PC-9 (cell line): ENCODE data around the gene TPTE2. TPM values are rescaled to one million over a fixed set of nuclear protein-coding genes. Genes with fewer than 3 reads are reported as not detected.

Source experiments
- BruUV-seq: library from RNA; stranded (reverse); fragments of 400-500 nt; replicated peaks from 2 replicates; lab custom pipeline; 2021; lab: Mats Ljungman, UMichigan
- CTCF ChIA-PET: fragments of 300-600 bp; sonication (Branson Sonifier 250); formaldehyde crosslinking; loops from one replicate; lab custom pipeline; 2022; ENCODE audit warnings: antibody characterized with exemption; lab: Charles Lee
- POLR2A ChIA-PET: fragments of 300-600 bp; sonication (Branson Sonifier 250); formaldehyde crosslinking; loops from one replicate; lab custom pipeline; 2022; ENCODE audit warnings: antibody characterized with exemption; ENCODE audit not compliant: unreplicated experiment; lab: Charles Lee
- DNase-seq, 2 experiments: peaks; one replicate each; pipeline versions ENCODE4 v3.0.0 to v3.0.0-alpha.2; 2015 to 2022; ENCODE audit warnings: mixed read lengths in 1 of 2
- H2AFZ ChIP-seq: fragments of 200-600 bp; sonication (generic); 2 replicates; pipeline ENCODE4 v1.8.1; 2017; ENCODE audit warnings: antibody characterized with exemption
- H3F3A ChIP-seq: fragments of 200-600 bp; sonication (generic); 2 replicates; pipeline ENCODE4 v1.8.1; 2017; ENCODE audit warnings: antibody characterized with exemption, mild to moderate bottlenecking, low read depth; ENCODE audit not compliant: insufficient read depth
- H3K27ac ChIP-seq: fragments of 200-600 bp; sonication (generic); 2 replicates; pipeline ENCODE4 v1.6.1; 2016; ENCODE audit warnings: mixed run types
- H3K27me3 ChIP-seq: fragments of 200-600 bp; sonication (generic); 2 replicates; pipeline ENCODE4 v1.6.1; 2016; ENCODE audit warnings: low read depth, mixed run types; ENCODE audit not compliant: insufficient read depth
- H3K36me3 ChIP-seq: fragments of 200-600 bp; sonication (generic); 2 replicates; pipeline ENCODE4 v1.6.1; 2016; ENCODE audit warnings: low read depth, mixed run types
- H3K4me1 ChIP-seq: fragments of 200-600 bp; sonication (generic); replicated peaks from 2 replicates; pipeline ENCODE4 v1.6.1; 2016; ENCODE audit warnings: mixed run types; ENCODE audit not compliant: insufficient read depth
- H3K4me2 ChIP-seq: fragments of 200-600 bp; sonication (generic); 2 replicates; pipeline ENCODE4 v1.6.1; 2017; ENCODE audit warnings: mixed run types
- H3K4me3 ChIP-seq: fragments of 200-600 bp; sonication (generic); 2 replicates; pipeline ENCODE4 v1.6.1; 2016; ENCODE audit warnings: mixed run types
- H3K79me2 ChIP-seq: fragments of 200-600 bp; sonication (generic); 2 replicates; pipeline ENCODE4 v1.6.1; 2017; ENCODE audit warnings: low read depth, mixed run types
- H3K9me2 ChIP-seq: fragments of 200-600 bp; sonication (generic); 2 replicates; pipeline ENCODE4 v1.8.1; 2017; ENCODE audit warnings: mild to moderate bottlenecking; ENCODE audit not compliant: insufficient read depth
- H3K9me3 ChIP-seq: fragments of 200-600 bp; sonication (generic); 2 replicates; pipeline ENCODE4 v1.8.1; 2016; ENCODE audit warnings: low read depth; ENCODE audit not compliant: insufficient read depth
- H4K20me1 ChIP-seq: fragments of 200-600 bp; sonication (generic); 2 replicates; pipeline ENCODE4 v1.8.1; 2017; ENCODE audit not compliant: insufficient read depth
- EZH2 ChIP-seq: fragments of 200-600 bp; sonication (generic); IDR thresholded peaks from 2 replicates; pipeline ENCODE4 v1.8.0; 2017; ENCODE audit warnings: antibody characterized with exemption, low read depth
- intact Hi-C: fragments of 100-400 bp; cut with micrococcal nuclease; formaldehyde crosslinking; loops from one replicate; pipeline ENCODE4 v1.10.0; 2022; ENCODE audit not compliant: unreplicated experiment
- total RNA-seq: library from RNA; stranded (reverse); gene quantifications from 2 replicates; pipeline ENCODE4 v1.2.3, GENCODE V29; 2021
- TF ChIP-seq, protein P1 (sequence below): fragments of 200-600 bp; sonication (generic); conservative IDR thresholded peaks from 2 replicates; pipeline ENCODE4 v1.6.1; 2017; ENCODE audit warnings: mixed run types, antibody characterized with exemption, mild to moderate bottlenecking, moderate library complexity

TPTE2 gene
- total RNA-seq, 1 experiment from 2014 or later: not detected

DNA sequence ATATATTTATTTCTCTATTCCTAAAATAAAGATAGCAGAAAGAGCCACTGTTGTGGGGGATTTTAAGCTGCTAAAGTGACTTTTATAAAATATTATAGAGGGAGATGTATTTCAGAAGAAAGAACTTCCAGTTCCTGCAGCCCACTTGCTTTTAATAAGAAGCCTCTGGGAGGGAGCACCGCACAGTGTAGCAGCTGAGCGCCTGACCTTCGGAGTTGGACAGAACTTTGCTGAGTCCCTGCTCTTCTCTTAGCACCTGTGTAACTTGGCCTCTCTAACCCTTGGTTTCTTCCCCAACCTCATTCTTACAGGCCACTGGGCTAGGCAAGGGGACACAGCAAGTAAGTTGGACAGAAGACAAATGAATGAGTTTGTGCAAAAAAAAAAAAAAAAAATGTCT, 34.8 kb upstream of the TPTE2 start:
- CTCF ChIA-PET: interaction anchor here (0.6 to 0.7 kb wide), 2 partner anchors 41 to 289 kb away, joined by 4 to 5 read pairs; no protein-coding TSS in a partner anchor
- H3K36me3 ChIP-seq: no peaks in the 10 kb centered on the region

GRCh38 chr13:19592657-19593180, 31.4 kb upstream of the TPTE2 start:
- H3K9me3 ChIP-seq: no peaks in the 10 kb centered on the region
- no peaks in the 10 kb centered on the region for H4K20me1 ChIP-seq
- H3F3A ChIP-seq: no peaks in the 10 kb centered on the region
- no peaks in the 10 kb centered on the region for H3K79me2 ChIP-seq
- H2AFZ ChIP-seq: no peak overlapping the region
- BruUV-seq: no TSS peak
- H3K27me3 ChIP-seq: no peaks in the 10 kb centered on the region
- CTCF ChIA-PET: no interaction called here
- POLR2A ChIA-PET: no interaction called here
- H3K27ac ChIP-seq: no peak overlapping the region
- no peaks in the 10 kb centered on the region for H3K9me2 ChIP-seq
- no peak for TF ChIP-seq EZH2
- TF ChIP-seq, protein P1, sequence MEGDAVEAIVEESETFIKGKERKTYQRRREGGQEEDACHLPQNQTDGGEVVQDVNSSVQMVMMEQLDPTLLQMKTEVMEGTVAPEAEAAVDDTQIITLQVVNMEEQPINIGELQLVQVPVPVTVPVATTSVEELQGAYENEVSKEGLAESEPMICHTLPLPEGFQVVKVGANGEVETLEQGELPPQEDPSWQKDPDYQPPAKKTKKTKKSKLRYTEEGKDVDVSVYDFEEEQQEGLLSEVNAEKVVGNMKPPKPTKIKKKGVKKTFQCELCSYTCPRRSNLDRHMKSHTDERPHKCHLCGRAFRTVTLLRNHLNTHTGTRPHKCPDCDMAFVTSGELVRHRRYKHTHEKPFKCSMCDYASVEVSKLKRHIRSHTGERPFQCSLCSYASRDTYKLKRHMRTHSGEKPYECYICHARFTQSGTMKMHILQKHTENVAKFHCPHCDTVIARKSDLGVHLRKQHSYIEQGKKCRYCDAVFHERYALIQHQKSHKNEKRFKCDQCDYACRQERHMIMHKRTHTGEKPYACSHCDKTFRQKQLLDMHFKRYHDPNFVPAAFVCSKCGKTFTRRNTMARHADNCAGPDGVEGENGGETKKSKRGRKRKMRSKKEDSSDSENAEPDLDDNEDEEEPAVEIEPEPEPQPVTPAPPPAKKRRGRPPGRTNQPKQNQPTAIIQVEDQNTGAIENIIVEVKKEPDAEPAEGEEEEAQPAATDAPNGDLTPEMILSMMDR: no peak
- H3K4me3 ChIP-seq: no peak overlapping the region
- intact Hi-C loops: no loop called here
- H3K4me2 ChIP-seq: no peak overlapping the region
- peaks cover 12% of the 10 kb centered on the region for H3K4me1 ChIP-seq
- no peak for DNase-seq
- H3K36me3 ChIP-seq: no peaks in the 10 kb centered on the region

More for the DNA sequence above, 34.8 kb upstream of the TPTE2 start:
- H3K9me2 ChIP-seq: no peaks in the 10 kb centered on the region
- intact Hi-C loops: no loop called here
- H2AFZ ChIP-seq: no peak overlapping the region
- no peak for TF ChIP-seq EZH2
- TF ChIP-seq, protein P1: no peak
- H4K20me1 ChIP-seq: no peaks in the 10 kb centered on the region
- no peak overlapping the region for H3K4me3 ChIP-seq
- H3K4me1 ChIP-seq: peaks cover 13% of the 10 kb centered on the region
- no peak overlapping the region for H3K27ac ChIP-seq
- no peak overlapping the region for H3K4me2 ChIP-seq
- POLR2A ChIA-PET: no interaction called here
- no peaks in the 10 kb centered on the region for H3K27me3 ChIP-seq
- H3K9me3 ChIP-seq: no peaks in the 10 kb centered on the region
- DNase-seq: no peak
- H3K79me2 ChIP-seq: no peaks in the 10 kb centered on the region
- BruUV-seq: no TSS peak
- H3F3A ChIP-seq: no peaks in the 10 kb centered on the region

DNA sequence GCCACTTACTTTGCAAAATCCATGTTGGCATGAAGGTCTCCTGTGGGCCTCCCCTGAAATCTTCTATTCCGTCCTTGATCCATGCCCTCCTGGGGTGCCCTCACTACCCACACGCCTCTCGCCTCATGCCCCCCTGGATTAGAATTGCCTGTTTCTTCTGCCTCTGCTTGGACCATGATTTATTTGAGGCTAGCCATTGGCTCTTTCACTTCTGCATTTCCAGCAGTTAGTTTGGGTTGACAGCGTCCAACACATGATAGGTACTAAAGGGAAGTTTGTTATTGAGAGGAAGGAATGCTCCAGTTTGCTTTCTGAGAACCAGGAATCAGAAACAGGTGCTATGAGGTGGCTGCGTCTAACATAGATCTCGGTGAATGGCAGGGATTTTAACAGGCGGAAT, 30.5 kb upstream of the TPTE2 start:
- CTCF ChIA-PET: no interaction called here
- no peak for DNase-seq
- no peak overlapping the region for H3K4me3 ChIP-seq
- H3K9me3 ChIP-seq: no peaks in the 10 kb centered on the region
- H3K27ac ChIP-seq: no peak overlapping the region
- no peaks in the 10 kb centered on the region for H3K36me3 ChIP-seq
- no peaks in the 10 kb centered on the region for H3F3A ChIP-seq
- no peak overlapping the region for H3K4me2 ChIP-seq
- H3K9me2 ChIP-seq: no peaks in the 10 kb centered on the region
- H3K79me2 ChIP-seq: no peaks in the 10 kb centered on the region
- H3K4me1 ChIP-seq: peaks cover 3% of the 10 kb centered on the region; the same call in 1 of the 2 replicates
- intact Hi-C loops: no loop called here
- POLR2A ChIA-PET: no interaction called here
- no peak overlapping the region for H2AFZ ChIP-seq
- H3K27me3 ChIP-seq: no peaks in the 10 kb centered on the region
- no TSS peak for BruUV-seq
- no peak for TF ChIP-seq EZH2
- TF ChIP-seq, protein P1: no peak
- H4K20me1 ChIP-seq: no peaks in the 10 kb centered on the region
